Progenitor cell of endocrine pancreas (in vitro differentiated cells): ENCODE data around the gene SEC14L1. TPM values are rescaled to one million over a fixed set of nuclear protein-coding genes. Genes with fewer than 3 reads are reported as not detected.
"Not testable (repeated sequence)": the region's sequence is repeated elsewhere in the genome, so short reads cannot be mapped to it uniquely, and the experiment has no call there.

Source experiments
- DNase-seq: peaks from one replicate; pipeline ENCODE4 v3.0.0; 2021; ENCODE audit warnings: low spot score; ENCODE audit not compliant: unreplicated experiment
- H3K27ac Mint-ChIP-seq: 2 replicates; pipeline ENCODE4 v1.8.0; 2021; ENCODE audit warnings: mild to moderate bottlenecking, moderate library complexity, mixed read lengths
- H3K27me3 Mint-ChIP-seq: 2 replicates; pipeline ENCODE4 v1.8.0; 2021; ENCODE audit warnings: mixed read lengths
- H3K36me3 Mint-ChIP-seq: 2 replicates; pipeline ENCODE4 v1.8.0; 2022; ENCODE audit warnings: mixed read lengths; ENCODE audit not compliant: insufficient read depth
- H3K4me1 Mint-ChIP-seq: 2 replicates; pipeline ENCODE4 v1.8.0; 2021; ENCODE audit warnings: low read depth, mixed read lengths
- H3K4me3 Mint-ChIP-seq: 2 replicates; pipeline ENCODE4 v1.8.0; 2021; ENCODE audit warnings: low read depth, mild to moderate bottlenecking, moderate library complexity, mixed read lengths
- H3K9me3 Mint-ChIP-seq: 2 replicates; pipeline ENCODE4 v1.8.0; 2021; ENCODE audit warnings: low read depth, mixed read lengths
- CTCF ChIP-seq: fragments of 200-600 bp; sonication (generic); IDR thresholded peaks from one replicate; pipeline ENCODE4 v1.5.0; 2021; ENCODE audit warnings: antibody characterized with exemption, mild to moderate bottlenecking; ENCODE audit not compliant: unreplicated experiment
- total RNA-seq: library from RNA; stranded (reverse); gene quantifications from 2 replicates; pipeline ENCODE4 v1.2.1, GENCODE V29; 2021

Gene SEC14L1
- total RNA-seq, 1 donor from 2014 or later: 90.8 TPM

GRCh38 chr17:77106874-77107358, 33.9 kb upstream of the SEC14L1 start:
- no peaks in the 10 kb centered on the region for H3K27me3 Mint-ChIP-seq
- H3K36me3 Mint-ChIP-seq: no peaks in the 10 kb centered on the region
- TF ChIP-seq CTCF: no peak
- H3K4me1 Mint-ChIP-seq: peaks cover 15% of the 10 kb centered on the region
- no peak for DNase-seq
- no peak overlapping the region for H3K4me3 Mint-ChIP-seq
- H3K27ac Mint-ChIP-seq: no peak overlapping the region
- no peaks in the 10 kb centered on the region for H3K9me3 Mint-ChIP-seq

GRCh38 chr17:77107506-77108433, 33.0 kb upstream of the SEC14L1 start:
- H3K4me1 Mint-ChIP-seq: peaks cover 13% of the 10 kb centered on the region
- no peaks in the 10 kb centered on the region for H3K27me3 Mint-ChIP-seq
- H3K4me3 Mint-ChIP-seq: no peak overlapping the region
- no peak overlapping the region for H3K27ac Mint-ChIP-seq
- no peak for TF ChIP-seq CTCF
- H3K9me3 Mint-ChIP-seq: no peaks in the 10 kb centered on the region
- no peaks in the 10 kb centered on the region for H3K36me3 Mint-ChIP-seq
- DNase-seq: no peak

- Mint-ChIP-seq H3K27ac (no peak overlapping the region), H3K4me3 (no peak overlapping the region), H3K27me3 (no peaks in the 10 kb centered on the region), H3K4me1 (peaks cover 12% of the 10 kb centered on the region), H3K36me3 (no peaks in the 10 kb centered on the region), H3K9me3 (no peaks in the 10 kb centered on the region)
- DNase-seq: no peak
- TF ChIP-seq CTCF: no peak
Observed at GRCh38 chr17:77109159-77109759, 31.5 kb upstream of the SEC14L1 start.

- Mint-ChIP-seq H3K9me3 (no peaks in the 10 kb centered on the region), H3K4me1 (peaks cover 12% of the 10 kb centered on the region), H3K36me3 (no peaks in the 10 kb centered on the region), H3K4me3 (no peak overlapping the region), H3K27ac (no peak overlapping the region), H3K27me3 (no peaks in the 10 kb centered on the region)
- DNase-seq: no peak
- TF ChIP-seq CTCF: no peak
Observed at GRCh38 chr17:77109764-77110359, 30.9 kb upstream of the SEC14L1 start.

- not testable (repeated sequence) for DNase-seq, H3K4me3 Mint-ChIP-seq, H3K36me3 Mint-ChIP-seq, H3K9me3 Mint-ChIP-seq, H3K27me3 Mint-ChIP-seq
- Mint-ChIP-seq H3K4me1 (peaks cover 14% of the 10 kb centered on the region), H3K27ac (peak overlapping the region; percentile 49)
Observed at GRCh38 chr17:77111165-77111933, 29.4 kb upstream of the SEC14L1 start.
